HG02642 (cell line): ENCODE measurements around the gene SLC36A1.
"Not testable (repeated sequence)": the region's sequence is repeated elsewhere in the genome, so short reads cannot be mapped to it uniquely, and the experiment has no call there.

Source experiments
- ATAC-seq: cut with Tn5 transposase; IDR thresholded peaks from one replicate; pipeline ENCODE4 v1.9.1; 2021; ENCODE audit warnings: mild to moderate bottlenecking; ENCODE audit not compliant: unreplicated experiment, poor library complexity

SLC36A1 gene

GRCh38 chr5:151447174-151448037, at the start of gene SLC36A1:
Gene SLC36A1, plus strand, starts transcription at chr5:151447603. Its CDS starts 11,190 bp downstream, at chr5:151458793.
- peak; percentile 84 for ATAC-seq

GRCh38 chr5:151405334-151406160, 41.9 kb upstream of the SLC36A1 start:
- ATAC-seq: no peak

- no peak for ATAC-seq
Observed at GRCh38 chr5:151406322-151406947, 41.0 kb upstream of the SLC36A1 start.

GRCh38 chr5:151408591-151409230, 38.7 kb upstream of the SLC36A1 start:
- no peak for ATAC-seq

- ATAC-seq: no peak
Observed at GRCh38 chr5:151413800-151414199, 33.6 kb upstream of the SLC36A1 start.

- no peak for ATAC-seq
Observed at GRCh38 chr5:151414536-151414935, 32.9 kb upstream of the SLC36A1 start.

GRCh38 chr5:151417712-151418111, 29.7 kb upstream of the SLC36A1 start:
- ATAC-seq: no peak

GRCh38 chr5:151420127-151420526, 27.3 kb upstream of the SLC36A1 start:
- ATAC-seq: no peak

GRCh38 chr5:151424892-151425523, 22.4 kb upstream of the SLC36A1 start:
- ATAC-seq: no peak

GRCh38 chr5:151426347-151426746, 21.1 kb upstream of the SLC36A1 start:
- not testable (repeated sequence) for ATAC-seq

GRCh38 chr5:151427258-151427657, 20.1 kb upstream of the SLC36A1 start:
- peak; percentile 98 for ATAC-seq

GRCh38 chr5:151430731-151431130, 16.7 kb upstream of the SLC36A1 start:
- ATAC-seq: no peak

GRCh38 chr5:151431666-151432065, 15.7 kb upstream of the SLC36A1 start:
- no peak for ATAC-seq

GRCh38 chr5:151432210-151432609, 15.2 kb upstream of the SLC36A1 start:
- ATAC-seq: no peak

GRCh38 chr5:151434570-151435237, 12.7 kb upstream of the SLC36A1 start:
- no peak for ATAC-seq

GRCh38 chr5:151448038-151448985, 909 bp downstream of the SLC36A1 start:
- ATAC-seq: peak; percentile 19

- ATAC-seq: no peak
Observed at GRCh38 chr5:151449297-151449696, 1.9 kb downstream of the SLC36A1 start.

- ATAC-seq: no peak
Observed at GRCh38 chr5:151449839-151450238, 2.4 kb downstream of the SLC36A1 start.
